H1 (cell line): ENCODE data around the gene SMIM38. TPM values are rescaled to one million over a fixed set of nuclear protein-coding genes. Genes with fewer than 3 reads are reported as not detected.

Experiments used
- CTCF ChIA-PET: fragments of 300-600 bp; sonication (Branson Sonifier 250); formaldehyde crosslinking; loops from one replicate; lab custom pipeline; 2021; ENCODE audit not compliant: partially characterized antibody; lab: Charles Lee
- POLR2A ChIA-PET: fragments of 300-600 bp; sonication (Branson Sonifier 250); formaldehyde crosslinking; loops from one replicate; lab custom pipeline; 2021; ENCODE audit warnings: inconsistent platforms; ENCODE audit not compliant: partially characterized antibody; lab: Charles Lee
- DNase-seq, 2 experiments: peaks; one replicate each; pipeline versions ENCODE4 v3.0.0 to v3.0.0-alpha.2; 2010 to 2022; ENCODE audit warnings: low spot score in 2 of 2, low read depth in 1 of 2, mixed read lengths in 1 of 2
- FAIRE-seq: peaks from 2 replicates; lab custom pipeline; 2011; peaks lifted over from hg19 to GRCh38; lab: Jason Lieb, UNC
- H2AFZ ChIP-seq: 2 replicates; pipeline ENCODE4 v1.8.1; 2012; ENCODE audit warnings: low read length, inconsistent platforms
- H2AK5ac ChIP-seq: 2 replicates; pipeline ENCODE4 v1.6.1; 2013; ENCODE audit warnings: low read depth, low read length
- H2BK120ac ChIP-seq: replicated peaks from 2 replicates; pipeline ENCODE3; 2013; ENCODE audit warnings: low read depth, low read length, inconsistent platforms
- H2BK12ac ChIP-seq: 2 replicates; pipeline ENCODE4 v1.6.1; 2013; ENCODE audit warnings: low read depth, low read length
- H2BK15ac ChIP-seq: 2 replicates; pipeline ENCODE4 v1.6.1; 2013; ENCODE audit warnings: low read length
- H2BK20ac ChIP-seq: 2 replicates; pipeline ENCODE4 v1.6.1; 2013; ENCODE audit warnings: low read length
- H2BK5ac ChIP-seq: 2 replicates; pipeline ENCODE4 v1.6.1; 2013; ENCODE audit warnings: low read depth, low read length
- H3K14ac ChIP-seq: 2 replicates; pipeline ENCODE4 v1.6.1; 2013; ENCODE audit warnings: inconsistent platforms; ENCODE audit not compliant: insufficient read length
- H3K18ac ChIP-seq: 2 replicates; pipeline ENCODE4 v1.6.1; 2013; ENCODE audit warnings: low read length; ENCODE audit errors: extremely low read depth
- H3K23ac ChIP-seq: 2 replicates; pipeline ENCODE4 v1.6.1; 2013; ENCODE audit warnings: inconsistent platforms; ENCODE audit not compliant: insufficient read length
- H3K23me2 ChIP-seq: 2 replicates; pipeline ENCODE4 v1.6.1; 2013; ENCODE audit warnings: low read depth, low read length
- H3K27ac ChIP-seq: 2 replicates; pipeline ENCODE4 v1.6.1; 2011; ENCODE audit warnings: low read depth, low read length, inconsistent platforms
- H3K27me3 ChIP-seq, 4 experiments: replicated peaks in 1 of 4; 1 replicate in 1 of 4; 2 replicates in 3 of 4; pipeline versions ENCODE4 v1.6.1 to v1.8.1; 2011 to 2013; ENCODE audit warnings: low read length in 3 of 4, mild to moderate bottlenecking in 3 of 4, inconsistent platforms in 2 of 4, mixed read lengths in 2 of 4, moderate library complexity in 1 of 4; ENCODE audit not compliant: control insufficient read depth in 3 of 4, insufficient read depth in 3 of 4; ENCODE audit errors: extremely low read depth in 1 of 4
- H3K36me3 ChIP-seq, 4 experiments: 2 replicates each; pipeline versions ENCODE4 v1.6.1 to v1.8.1; 2011 to 2013; ENCODE audit warnings: mild to moderate bottlenecking in 4 of 4, low read length in 3 of 4, moderate library complexity in 2 of 4, control low read depth in 1 of 4, inconsistent platforms in 1 of 4; ENCODE audit not compliant: insufficient read depth in 4 of 4, control insufficient read depth in 2 of 4
- H3K4ac ChIP-seq: replicated peaks from 2 replicates; pipeline ENCODE3; 2013; ENCODE audit warnings: low read length, low read depth, mixed read lengths, inconsistent platforms; ENCODE audit not compliant: insufficient read length
- H3K4me1 ChIP-seq, 4 experiments: replicated peaks in 1 of 4; 1 replicate in 1 of 4; 2 replicates in 3 of 4; pipeline versions ENCODE4 v1.6.1 to v1.8.1; 2011 to 2013; ENCODE audit warnings: low read length in 3 of 4, inconsistent platforms in 2 of 4, mixed read lengths in 1 of 4; ENCODE audit not compliant: insufficient read depth in 4 of 4, control insufficient read depth in 3 of 4
- H3K4me2 ChIP-seq, 2 experiments: 2 replicates each; pipeline versions ENCODE4 v1.6.1 to v1.8.1; 2011 to 2013; ENCODE audit warnings: low read depth in 2 of 2, low read length in 2 of 2, control low read depth in 1 of 2, inconsistent platforms in 1 of 2, mild to moderate bottlenecking in 1 of 2; ENCODE audit not compliant: insufficient read depth in 1 of 2
- H3K4me3 ChIP-seq, 4 experiments: fragments of 200-600, 300-600 bp in 1 of 4; sonication (generic), shearing (Covaris generic), sonication (Bioruptor Twin) in 1 of 4; 2 replicates each; pipeline versions ENCODE4 v1.5.1 to v1.8.1; 2011 to 2016; ENCODE audit warnings: low read length in 4 of 4, low read depth in 3 of 4, control low read depth in 2 of 4, inconsistent platforms in 2 of 4, mild to moderate bottlenecking in 2 of 4, mixed read lengths in 1 of 4, moderate library complexity in 1 of 4; ENCODE audit not compliant: insufficient read depth in 2 of 4; ENCODE audit errors: extremely low read depth in 1 of 4
- H3K56ac ChIP-seq: replicated peaks from 2 replicates; pipeline ENCODE3; 2013; ENCODE audit warnings: low read depth, mild to moderate bottlenecking, mixed read lengths, low read length, inconsistent platforms; ENCODE audit not compliant: insufficient read length
- H3K79me1 ChIP-seq: 2 replicates; pipeline ENCODE4 v1.6.1; 2013; ENCODE audit warnings: low read depth, low read length, control low read depth
- H3K79me2 ChIP-seq, 2 experiments: 2 replicates each; pipeline versions ENCODE4 v1.6.1 to v1.8.1; 2012 to 2013; ENCODE audit warnings: low read length in 2 of 2, mild to moderate bottlenecking in 2 of 2, inconsistent platforms in 1 of 2; ENCODE audit not compliant: insufficient read depth in 2 of 2, control insufficient read depth in 1 of 2
- H3K9ac ChIP-seq, 4 experiments: replicated peaks in 1 of 4; 1 replicate in 1 of 4; 2 replicates in 3 of 4; pipeline versions ENCODE4 v1.6.1 to v1.8.1; 2011 to 2013; ENCODE audit warnings: low read depth in 3 of 4, low read length in 3 of 4, control low read depth in 2 of 4, mild to moderate bottlenecking in 2 of 4, moderate library complexity in 2 of 4, inconsistent platforms in 1 of 4; ENCODE audit errors: extremely low read depth in 1 of 4
- H3K9me3 ChIP-seq, 2 experiments: 2 replicates each; pipeline versions ENCODE4 v1.6.1 to v1.8.1; 2012 to 2013; ENCODE audit warnings: mild to moderate bottlenecking in 2 of 2, moderate library complexity in 2 of 2, control low read depth in 1 of 2, inconsistent platforms in 1 of 2, low read depth in 1 of 2, low read length in 1 of 2, mixed read lengths in 1 of 2; ENCODE audit not compliant: insufficient read depth in 2 of 2
- H4K20me1 ChIP-seq, 2 experiments: replicated peaks in 1 of 2; 2 replicates each; pipeline versions ENCODE3 to v1.8.1; 2011 to 2013; ENCODE audit warnings: inconsistent platforms in 2 of 2, low read length in 2 of 2, mild to moderate bottlenecking in 1 of 2; ENCODE audit not compliant: insufficient read depth in 2 of 2, control insufficient read depth in 1 of 2
- H4K5ac ChIP-seq: 2 replicates; pipeline ENCODE4 v1.6.1; 2013; ENCODE audit warnings: low read length, low read depth, mixed read lengths, inconsistent platforms; ENCODE audit not compliant: insufficient read length
- H4K8ac ChIP-seq: 2 replicates; pipeline ENCODE4 v1.8.0; 2013; ENCODE audit warnings: mild to moderate bottlenecking, moderate library complexity, low read length, inconsistent platforms; ENCODE audit not compliant: insufficient read depth; ENCODE audit errors: extremely low read depth
- H4K91ac ChIP-seq: replicated peaks from 2 replicates; pipeline ENCODE3; 2013; ENCODE audit warnings: low read length, mixed read lengths, inconsistent platforms; ENCODE audit not compliant: insufficient read length
- CTBP2 ChIP-seq: IDR thresholded peaks from 2 replicates; pipeline ENCODE4 v1.7.0; 2011; ENCODE audit warnings: borderline replicate concordance, mild to moderate bottlenecking, moderate library complexity, mixed read lengths, low read length; ENCODE audit not compliant: insufficient read depth, insufficient read length
- KDM1A ChIP-seq: fragments of 200-600, 300-600 bp; sonication (generic); IDR thresholded peaks from 2 replicates; pipeline ENCODE4 v1.7.1; 2016; ENCODE audit warnings: mild to moderate bottlenecking, low read length, borderline replicate concordance
- MAFK ChIP-seq: IDR thresholded peaks from 2 replicates; pipeline ENCODE4 v1.6.1; 2012; ENCODE audit warnings: low read depth, mild to moderate bottlenecking, improper control_type of control experiment, low read length
- POLR2AphosphoS5 ChIP-seq: IDR thresholded peaks from 2 replicates; pipeline ENCODE4 v1.6.1; 2011; ENCODE audit warnings: low read depth, low read length
- RBBP5 ChIP-seq: IDR thresholded peaks from 2 replicates; pipeline ENCODE4 v1.7.1; 2012; ENCODE audit warnings: low read depth, mild to moderate bottlenecking, inconsistent platforms, low read length, moderate library complexity, borderline replicate concordance
- RFX5 ChIP-seq: IDR thresholded peaks from 2 replicates; pipeline ENCODE4 v1.6.1; 2011; ENCODE audit warnings: low read depth, low read length, improper control_type of control experiment, borderline replicate concordance
- SAP30 ChIP-seq: fragments of 300-600 bp; sonication (generic); IDR thresholded peaks from 2 replicates; pipeline ENCODE4 v1.7.1; 2012; ENCODE audit warnings: low read length, moderate library complexity, mild to moderate bottlenecking, inconsistent platforms; ENCODE audit not compliant: insufficient read depth, insufficient replicate concordance
- SIX5 ChIP-seq: IDR thresholded peaks from 2 replicates; pipeline ENCODE4 v1.6.1; 2011; ENCODE audit warnings: mild to moderate bottlenecking, low read depth, low read length
- YY1 ChIP-seq: IDR thresholded peaks from 2 replicates; pipeline ENCODE4 v1.6.1; 2011; ENCODE audit warnings: low read depth, mild to moderate bottlenecking, low read length
- ZNF274 ChIP-seq: IDR thresholded peaks from 2 replicates; pipeline ENCODE4 v1.7.0; 2012; ENCODE audit warnings: low read length, borderline replicate concordance; ENCODE audit errors: extremely low read depth
- WGBS, 2 experiments: shearing (Covaris generic) in 1 of 2; methylation state at CpG; one replicate each; pipeline versions ENCODE4 v1.1.6 to v1.1.7; 2013 to 2015; ENCODE audit warnings: low lambda C conversion rate in 2 of 2, mixed read lengths in 2 of 2, inconsistent platforms in 1 of 2, low coverage in 1 of 2, missing lambda C conversion rate in 1 of 2; ENCODE audit not compliant: insufficient replicate concordance in 2 of 2, insufficient coverage in 1 of 2, insufficient read length in 1 of 2; ENCODE audit errors: extremely low coverage in 1 of 2, missing lambda C conversion rate in 1 of 2; 5-methylcytosine and 5-hydroxymethylcytosine counted together
- polyA plus RNA-seq, 7 experiments: library from polyadenylated mRNA; depleted of rRNA in 3 of 7; stranded (reverse) in 5 of 7; unstranded in 2 of 7; fragments of >200 nt in 5 of 7; fragments of 200-250 nt in 2 of 7; gene quantifications; 1 replicate in 5 of 7; 2 replicates in 1 of 7; 4 replicates in 1 of 7; pipeline versions ENCODE4 v1.2.1 to v1.2.3, GENCODE V29; 2011 to 2013; ENCODE audit warnings: missing spikeins in 2 of 7, mixed read lengths in 2 of 7
- total RNA-seq: library from RNA; stranded (reverse); fragmentation: NEBNext Ultra II Directional; extraction: Animal tissue kit (Norgen Biotek cat#: 25700); gene quantifications from 2 replicates; pipeline ENCODE4 v1.2.1, GENCODE V29; 2021
- TF ChIP-seq, protein P1 (sequence below): IDR thresholded peaks from 2 replicates; pipeline ENCODE4 v1.6.1; 2012; ENCODE audit warnings: low read length, inconsistent platforms

SMIM38 gene
- total and polyA plus RNA-seq, 2 of the 8 experiments (the other 6 are each of a cell fraction or from before 2014, with no cell fraction given), result 0.17 to 0.20 TPM

DNA sequence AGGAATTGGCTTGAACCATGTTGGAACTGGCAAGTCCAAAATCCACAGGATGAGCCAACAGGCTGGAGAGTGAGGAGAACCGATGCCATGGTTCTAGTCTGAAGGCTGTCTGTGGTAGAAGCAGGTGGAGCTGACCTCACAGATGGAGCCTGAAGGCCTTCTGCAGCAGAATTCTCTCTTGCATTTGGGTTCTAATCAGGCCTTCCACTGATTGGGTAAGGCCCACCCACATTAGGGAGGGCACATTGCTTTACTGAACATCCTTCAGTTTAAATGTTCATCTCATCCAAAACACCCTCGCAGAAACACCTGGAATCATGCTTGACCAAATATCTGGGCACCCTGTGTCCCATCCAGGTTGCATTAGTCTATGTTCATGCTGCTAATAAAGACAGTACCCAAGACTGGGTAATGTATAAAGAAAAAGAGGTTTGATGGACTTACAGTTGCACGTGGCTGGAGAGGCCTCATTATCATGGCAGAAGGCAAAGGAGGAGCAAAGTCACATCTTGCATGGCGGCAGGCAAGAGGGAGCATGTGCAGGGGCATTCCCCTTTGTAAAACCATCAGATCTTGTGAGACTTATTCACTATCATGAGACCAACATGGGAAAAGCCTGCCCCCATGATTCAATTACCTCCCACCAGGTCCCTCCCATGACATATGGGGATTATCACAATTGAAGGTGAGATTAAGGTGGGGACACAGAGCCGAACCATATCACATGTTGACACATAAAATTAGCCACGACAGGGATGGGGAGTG is 15.9 kb downstream of the SMIM38 start:
- Histone ChIP-seq H4K8ac (no peak overlapping the region), H2BK20ac (no peak overlapping the region), H3K27ac (no peak overlapping the region), H3K23me2 (no peaks in the 10 kb centered on the region), H4K5ac (no peak overlapping the region), H2AK5ac (no peak overlapping the region), H3K79me2 (no peaks in the 10 kb centered on the region), H3K4me2 (no peak overlapping the region), H3K18ac (no peak overlapping the region), H2AFZ (no peak overlapping the region), H2BK120ac (no peak overlapping the region), H3K4me1 (peaks cover 0 to 2% (median under 1%) of the 10 kb centered on the region in 4 experiments; a peak in 3 of 7 replicates), H2BK5ac (no peak overlapping the region), H3K27me3 (no peaks in the 10 kb centered on the region), H3K9ac (no peak overlapping the region), H3K9me3 (peaks cover 0 to 8% of the 10 kb centered on the region in 2 experiments; a peak in 1 of 4 replicates), H4K20me1 (no peaks in the 10 kb centered on the region), H3K14ac (no peak overlapping the region), H4K91ac (no peak overlapping the region), H3K36me3 (no peaks in the 10 kb centered on the region), H2BK12ac (no peak overlapping the region), H2BK15ac (0 out of 2 replicates have a peak overlapping the region, but pooled peaks have one; percentile 61), H3K4me3 (no peak overlapping the region), H3K4ac (no peak overlapping the region), H3K79me1 (no peaks in the 10 kb centered on the region), H3K23ac (no peak overlapping the region), H3K56ac (no peak overlapping the region)
- FAIRE-seq (no peak), DNase-seq (no peak)
- ChIA-PET CTCF (no interaction called here), POLR2A (no interaction called here)
- WGBS, 2 experiments, result 89% methylated on average over 6 of the region's 6 CpGs; no CpG with 5 or more reads in 1 of the 2 experiments
- TF ChIP-seq RFX5, result no peak
- no peak for TF ChIP-seq KDM1A
- TF ChIP-seq SIX5, result no peak
- no peak for TF ChIP-seq YY1
- TF ChIP-seq ZNF274, result no peak
- TF ChIP-seq, protein P1, sequence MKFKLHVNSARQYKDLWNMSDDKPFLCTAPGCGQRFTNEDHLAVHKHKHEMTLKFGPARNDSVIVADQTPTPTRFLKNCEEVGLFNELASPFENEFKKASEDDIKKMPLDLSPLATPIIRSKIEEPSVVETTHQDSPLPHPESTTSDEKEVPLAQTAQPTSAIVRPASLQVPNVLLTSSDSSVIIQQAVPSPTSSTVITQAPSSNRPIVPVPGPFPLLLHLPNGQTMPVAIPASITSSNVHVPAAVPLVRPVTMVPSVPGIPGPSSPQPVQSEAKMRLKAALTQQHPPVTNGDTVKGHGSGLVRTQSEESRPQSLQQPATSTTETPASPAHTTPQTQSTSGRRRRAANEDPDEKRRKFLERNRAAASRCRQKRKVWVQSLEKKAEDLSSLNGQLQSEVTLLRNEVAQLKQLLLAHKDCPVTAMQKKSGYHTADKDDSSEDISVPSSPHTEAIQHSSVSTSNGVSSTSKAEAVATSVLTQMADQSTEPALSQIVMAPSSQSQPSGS, result no peak
- no peak for TF ChIP-seq RBBP5
- TF ChIP-seq MAFK, result no peak
- TF ChIP-seq POLR2AphosphoS5, result no peak
- no peak for TF ChIP-seq SAP30
- TF ChIP-seq CTBP2, result no peak
